ENCODE results near the gene APLP2.
"Not testable (repeated sequence)": the region's sequence is repeated elsewhere in the genome, so short reads cannot be mapped to it uniquely, and the experiment has no call there.

Gene APLP2

DNA sequence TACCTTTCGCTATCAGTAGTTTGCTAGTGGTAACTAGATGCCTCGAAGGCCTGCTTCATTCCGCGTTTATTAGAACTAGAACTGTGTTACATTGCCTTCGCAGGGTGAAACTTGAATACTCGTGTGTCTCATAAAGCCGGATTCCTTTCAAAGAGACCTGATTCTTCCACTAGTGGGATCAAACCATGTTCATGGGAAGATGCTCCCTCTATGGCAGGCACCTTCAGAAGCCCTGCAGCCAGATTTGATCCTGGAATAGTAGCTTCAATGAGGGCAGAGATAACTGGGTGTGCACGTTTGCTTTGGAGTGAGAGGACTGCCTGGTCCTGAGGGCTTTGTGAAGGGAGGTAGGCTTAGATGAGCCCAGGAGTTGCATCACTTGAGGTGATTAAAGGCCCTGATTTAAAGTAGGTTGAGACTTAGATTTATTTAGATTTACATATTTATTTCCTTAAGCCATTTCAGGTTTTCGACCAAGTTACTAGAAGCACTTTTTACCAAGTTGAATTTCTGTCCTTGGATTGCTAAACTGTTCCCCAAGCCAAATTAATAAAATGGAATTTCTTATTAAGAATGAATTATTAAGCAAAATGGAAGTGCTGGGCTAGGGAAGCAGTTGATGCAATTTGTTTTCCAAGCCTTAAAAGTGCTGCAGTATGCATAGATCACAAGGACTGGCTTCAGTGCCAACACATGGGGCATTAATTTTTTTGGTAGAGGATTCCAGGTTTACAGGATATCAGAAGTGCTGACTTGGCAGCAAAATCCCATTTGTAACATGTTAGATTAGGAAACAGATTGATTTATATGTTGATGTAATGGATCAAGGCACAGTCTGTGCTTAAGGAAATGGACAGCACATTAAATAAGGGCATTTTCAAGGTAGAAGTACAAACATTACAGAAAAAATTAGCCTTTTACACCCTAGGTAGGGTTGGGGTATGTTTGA is 32.9 kb downstream of the APLP2 start:
- no peak for DNase-seq (ENCODE audit: low read depth)
- TF ChIP-seq CTCF (IDR thresholded peaks at IDR 0.05; ENCODE audit: insufficient read depth, low read depth, low read length, missing control alignments): no peak
- no peak overlapping the region for H3K4me3 ChIP-seq (ENCODE audit: low read depth, low read length)

- no peak for TF ChIP-seq CTCF (IDR thresholded peaks at IDR 0.05; ENCODE audit: insufficient read depth, low read depth, low read length, missing control alignments)
- DNase-seq (ENCODE audit: low read depth): no peak
- no peak overlapping the region for H3K4me3 ChIP-seq (ENCODE audit: low read depth, low read length)
These were observed 33.7 kb downstream of the APLP2 start for GRCh38 chr11:130103296-130103814.

- TF ChIP-seq CTCF (IDR thresholded peaks at IDR 0.05; ENCODE audit: insufficient read depth, low read depth, low read length, missing control alignments): no peak
- no peak overlapping the region for H3K4me3 ChIP-seq (ENCODE audit: low read depth, low read length)
- no peak for DNase-seq (ENCODE audit: low read depth)
These were observed 36.7 kb downstream of the APLP2 start for GRCh38 chr11:130106381-130106780.

DNA sequence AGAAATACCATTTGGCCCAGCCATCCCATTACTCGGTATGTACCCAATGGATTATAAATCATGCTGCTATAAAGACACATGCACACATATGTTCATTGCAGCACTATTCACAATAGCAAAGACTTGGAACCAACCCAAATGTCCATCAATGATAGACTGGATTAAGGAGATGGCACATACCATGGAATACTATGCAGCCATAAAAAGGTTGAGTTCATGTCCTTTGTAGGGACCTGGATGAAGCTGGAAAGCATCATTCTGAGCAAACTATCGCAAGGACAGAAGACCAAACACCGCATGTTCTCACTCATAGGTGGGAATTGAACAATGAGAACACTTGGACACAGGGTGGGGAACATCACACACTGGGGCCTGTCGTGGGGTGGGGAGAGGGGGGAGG is 39.0 kb downstream of the APLP2 start:
- not testable (repeated sequence) for H3K4me3 ChIP-seq (ENCODE audit: low read depth, low read length); DNase-seq (ENCODE audit: low read depth)

GRCh38 chr11:130109386-130109785 is 39.7 kb downstream of the APLP2 start:
- no peak for TF ChIP-seq CTCF (IDR thresholded peaks at IDR 0.05; ENCODE audit: insufficient read depth, low read depth, low read length, missing control alignments)
- H3K4me3 ChIP-seq (ENCODE audit: low read depth, low read length): no peak overlapping the region
- no peak for DNase-seq (ENCODE audit: low read depth)

DNA sequence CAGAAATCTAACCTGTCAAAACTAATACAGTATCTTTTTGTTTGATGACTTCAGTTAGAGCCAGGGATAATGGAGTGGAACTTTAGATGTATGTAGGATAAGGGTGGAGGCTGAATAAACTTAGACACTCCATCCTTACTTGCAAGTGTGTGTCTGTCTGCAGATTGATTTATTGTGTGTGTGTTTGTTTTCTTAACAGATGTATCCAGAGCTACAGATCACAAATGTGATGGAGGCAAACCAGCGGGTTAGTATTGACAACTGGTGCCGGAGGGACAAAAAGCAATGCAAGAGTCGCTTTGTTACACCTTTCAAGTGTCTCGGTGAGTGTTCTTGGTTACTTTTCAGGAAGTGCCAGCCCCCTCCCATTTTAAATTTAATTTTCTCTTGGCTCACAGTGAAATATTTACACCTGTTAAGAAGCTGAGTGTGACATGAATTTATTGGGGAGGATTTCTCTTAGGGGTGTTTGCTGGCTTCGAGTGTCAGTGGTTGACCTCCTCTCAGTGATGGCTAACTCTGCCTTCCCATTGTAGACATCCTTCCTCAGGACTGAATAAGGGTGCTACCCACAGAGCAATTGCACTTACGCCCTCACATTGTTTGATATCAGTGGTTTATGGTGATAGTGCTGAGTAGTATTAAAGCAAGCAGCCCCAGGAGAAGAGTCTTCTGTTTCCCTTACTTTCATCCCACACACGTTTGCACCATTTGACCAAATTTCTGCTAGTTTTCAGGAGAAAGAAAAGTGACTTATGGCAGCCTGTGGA is 40.8 kb downstream of the APLP2 start:
- TF ChIP-seq CTCF (IDR thresholded peaks at IDR 0.05; ENCODE audit: insufficient read depth, low read depth, low read length, missing control alignments): no peak
- DNase-seq (ENCODE audit: low read depth): no peak
- H3K4me3 ChIP-seq (ENCODE audit: low read depth, low read length): no peak overlapping the region
